Measurements from ENCODE around the gene SPART.

GRCh38 chr13:36362251-36362650 is 16.1 kb upstream of the SPART start:
- no peak for TF ChIP-seq CTCF (conservative IDR thresholded peaks at IDR 0.05; ENCODE audit: low read length)
- TF ChIP-seq EZH2phosphoT487 (IDR thresholded peaks at IDR 0.05; ENCODE audit: borderline replicate concordance), result no peak
